HG02852 (cell line): ENCODE results near the gene CEACAM6.

Experiments used
- ATAC-seq: cut with Tn5 transposase; IDR thresholded peaks from one replicate; pipeline ENCODE4 v1.9.1; 2021; ENCODE audit warnings: mild to moderate bottlenecking, moderate library complexity; ENCODE audit not compliant: unreplicated experiment

The CEACAM6 gene

DNA sequence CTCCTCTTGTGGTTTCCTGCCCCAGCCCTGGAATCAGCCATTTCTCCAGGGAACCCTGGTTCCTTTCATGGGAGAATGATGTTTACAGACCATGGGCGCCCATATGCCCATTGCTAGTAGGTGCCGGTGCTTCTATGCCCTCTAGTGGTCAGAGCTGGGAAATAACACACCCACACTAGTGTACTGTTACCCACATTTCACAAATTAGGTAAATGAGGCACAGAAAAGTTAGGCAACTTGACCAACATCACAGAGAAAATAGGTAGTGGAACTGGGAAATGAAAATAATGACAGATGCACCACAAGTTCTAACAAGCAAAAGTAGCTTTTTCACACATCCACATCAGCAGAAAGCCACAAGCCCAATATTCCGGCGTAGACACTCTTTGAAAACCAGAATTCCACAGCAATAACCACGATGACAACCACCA, 39.7 kb downstream of the CEACAM6 start:
- ATAC-seq, result no peak

DNA sequence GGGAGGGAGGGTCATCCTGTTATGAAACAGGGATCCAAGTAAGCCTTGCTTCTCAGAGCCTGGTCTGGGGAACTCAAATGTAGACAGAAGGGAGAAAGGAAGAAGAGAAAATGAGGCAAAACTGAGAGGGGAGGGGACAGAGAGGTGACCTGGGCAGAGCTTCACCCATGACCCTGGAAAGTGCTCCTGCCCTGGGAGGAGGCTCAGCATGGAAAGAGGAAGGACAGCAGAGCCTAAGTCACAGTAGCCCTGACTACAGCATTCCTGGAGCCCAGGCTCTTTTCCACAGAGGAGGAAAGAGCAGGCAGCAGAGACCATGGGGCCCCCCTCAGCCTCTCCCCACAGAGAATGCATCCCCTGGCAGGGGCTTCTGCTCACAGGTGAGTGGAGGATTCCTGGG, 41.0 kb downstream of the CEACAM6 start, which contains the start of gene CEACAM3:
CEACAM3 (plus strand) TSS at position 226 of the 400 bp plus-strand sequence; CDS start at position 317, 91 bp downstream.
- no peak for ATAC-seq

DNA sequence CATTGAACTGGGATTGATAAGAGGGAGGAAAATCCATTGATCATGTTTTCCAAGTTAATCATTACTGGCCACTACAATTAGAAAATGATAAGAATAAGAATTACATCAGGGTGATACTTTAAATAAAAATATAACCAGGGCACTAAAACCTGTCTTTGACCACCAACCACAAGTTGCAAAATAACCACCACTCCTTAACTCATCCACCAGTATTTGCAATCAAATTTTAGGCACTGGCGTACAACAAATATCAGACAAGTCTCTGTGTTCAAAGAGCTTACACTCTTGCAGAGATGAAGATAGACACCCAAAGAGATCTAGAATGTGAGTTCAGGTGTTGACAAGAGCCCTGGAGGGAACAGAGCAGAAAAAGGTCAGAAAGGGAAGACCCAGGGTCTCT, 41.6 kb downstream of the CEACAM6 start:
- ATAC-seq, result no peak

DNA sequence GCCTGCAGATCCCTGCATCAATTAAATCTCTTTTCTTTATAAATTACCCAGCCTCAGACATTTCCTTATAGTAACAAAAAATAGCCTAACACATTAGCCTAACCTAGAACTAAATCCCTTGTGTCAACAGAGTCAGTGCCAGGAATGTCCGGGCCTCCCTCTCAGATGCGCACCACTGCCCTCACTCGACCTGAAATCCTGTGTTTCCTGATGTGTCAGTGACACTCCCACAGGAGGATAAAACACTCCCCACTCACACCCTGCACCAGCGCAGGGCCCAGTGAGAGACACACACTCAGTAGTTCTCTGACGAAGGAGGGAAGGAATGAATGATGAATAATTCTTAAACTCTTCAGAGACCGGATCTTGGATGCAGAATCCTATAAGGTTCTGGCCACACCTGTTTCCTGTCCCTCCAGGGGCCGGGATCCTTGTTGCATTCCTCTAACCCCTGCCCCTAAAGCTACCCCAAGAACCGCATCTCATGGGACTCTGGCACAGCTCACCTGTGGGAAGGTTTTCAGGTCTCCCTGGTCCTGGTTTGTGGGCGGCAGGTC, 44.2 kb downstream of the CEACAM6 start:
- no peak for ATAC-seq

DNA sequence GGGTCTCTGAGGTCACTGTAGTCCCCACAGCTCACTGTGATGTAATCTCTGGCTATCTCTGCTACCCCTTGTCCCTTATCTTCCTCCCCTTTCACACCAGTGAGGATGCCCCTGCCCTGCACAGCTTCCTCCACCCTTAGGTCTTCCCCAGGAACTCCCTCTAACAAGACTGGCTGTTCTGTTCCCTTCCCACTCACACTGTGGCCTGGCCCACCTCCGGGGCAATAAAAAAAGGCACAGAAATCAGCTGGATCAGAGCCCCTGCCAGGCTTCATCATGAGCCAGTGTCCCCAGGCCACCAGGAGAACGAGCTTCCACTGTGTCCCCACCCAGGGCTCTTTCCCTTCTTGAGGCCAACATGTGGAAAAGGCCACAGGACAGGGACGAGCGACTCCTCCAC, 45.7 kb downstream of the CEACAM6 start:
- ATAC-seq, result no peak

GRCh38 chr19:41801792-41802211, 46.5 kb downstream of the CEACAM6 start:
- ATAC-seq, result no peak

GRCh38 chr19:41802770-41803169, 47.4 kb downstream of the CEACAM6 start:
- no peak for ATAC-seq

- no peak for ATAC-seq
These were observed 49.0 kb downstream of the CEACAM6 start for GRCh38 chr19:41804336-41804735.

GRCh38 chr19:41807176-41807575, 51.8 kb downstream of the CEACAM6 start:
- no peak for ATAC-seq

DNA sequence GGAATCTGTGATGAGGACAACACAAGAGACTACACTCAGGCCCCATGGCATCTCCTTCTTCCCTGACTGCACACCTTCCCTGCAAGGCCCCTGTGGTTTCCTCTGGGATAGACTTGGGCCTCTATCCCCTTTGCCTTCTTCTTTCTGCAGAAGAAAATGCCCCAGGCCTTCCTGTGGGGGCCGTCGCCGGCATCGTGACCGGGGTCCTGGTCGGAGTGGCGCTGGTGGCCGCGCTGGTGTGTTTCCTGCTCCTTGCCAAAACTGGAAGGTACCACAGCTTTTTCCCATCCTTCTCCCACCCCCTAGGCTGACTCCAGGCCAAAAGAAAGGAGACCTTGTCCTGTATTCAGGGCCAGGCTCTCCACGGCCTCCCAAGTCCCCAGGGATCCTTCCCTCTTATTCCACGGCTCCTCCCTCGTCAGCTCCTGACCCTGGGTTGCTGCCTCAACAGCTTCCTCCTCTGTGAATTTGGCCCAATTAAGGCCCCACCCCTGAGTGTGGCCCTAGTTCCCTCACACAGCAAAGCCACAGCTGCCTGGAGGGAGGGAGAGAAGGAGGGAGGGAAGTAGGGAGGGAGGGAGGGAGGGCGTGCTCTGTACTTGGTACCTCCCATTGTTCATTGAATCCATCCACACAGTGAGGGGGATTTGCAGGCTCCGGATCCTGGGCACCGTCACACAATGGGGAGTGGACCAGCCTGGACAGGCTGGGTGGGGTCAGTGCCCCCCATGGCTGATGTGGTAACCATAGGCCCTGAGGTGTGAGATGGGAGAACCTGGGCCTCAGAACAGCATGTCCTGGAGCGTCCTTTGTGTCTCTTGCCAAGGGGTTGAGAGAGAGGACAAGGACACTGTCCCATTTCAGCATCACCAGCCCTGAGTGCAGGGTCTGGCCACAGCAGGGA, 53.6 kb downstream of the CEACAM6 start:
- ATAC-seq, result no peak

DNA sequence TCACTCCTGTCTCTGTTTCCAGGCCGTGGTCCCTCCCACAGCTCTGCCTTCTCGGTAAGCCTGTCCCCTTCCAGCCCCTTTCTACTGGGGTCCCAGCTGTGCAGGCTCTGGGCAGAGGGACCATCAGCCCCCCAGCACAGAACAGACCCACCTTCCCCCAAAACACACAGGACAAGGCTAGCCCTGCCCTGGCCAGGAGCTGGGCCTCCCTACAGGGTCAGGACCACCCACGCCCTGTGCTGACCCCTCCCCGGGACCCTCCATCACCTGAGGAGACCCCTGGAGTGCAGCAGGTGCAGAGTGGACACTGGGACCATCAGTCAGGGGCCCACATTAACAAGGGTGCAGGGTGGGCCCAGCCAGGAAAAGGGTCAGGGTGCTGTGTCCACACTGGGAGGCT, 55.0 kb downstream of the CEACAM6 start:
- ATAC-seq, result no peak

GRCh38 chr19:41811036-41811435, 55.7 kb downstream of the CEACAM6 start:
- ATAC-seq, result no peak

DNA sequence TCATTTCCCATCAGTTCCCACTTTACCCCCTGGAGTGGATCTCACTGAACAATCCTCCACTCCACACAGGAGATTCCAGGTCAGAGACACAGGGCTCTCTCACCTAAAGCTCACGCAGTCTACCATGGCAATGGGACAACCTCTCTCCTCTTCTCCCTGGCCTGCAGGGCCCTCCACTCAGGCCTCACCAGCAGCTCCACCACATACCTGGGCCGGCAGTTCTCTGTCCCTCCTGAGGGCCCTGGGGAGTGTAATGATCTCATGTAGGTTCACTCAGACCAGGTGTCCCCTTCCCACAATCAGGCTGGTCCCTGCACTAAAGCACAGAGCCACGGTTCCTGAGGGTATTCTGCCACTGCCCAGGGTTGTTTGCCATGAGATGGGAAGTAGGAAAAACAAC, 56.7 kb downstream of the CEACAM6 start:
- ATAC-seq, result no peak

DNA sequence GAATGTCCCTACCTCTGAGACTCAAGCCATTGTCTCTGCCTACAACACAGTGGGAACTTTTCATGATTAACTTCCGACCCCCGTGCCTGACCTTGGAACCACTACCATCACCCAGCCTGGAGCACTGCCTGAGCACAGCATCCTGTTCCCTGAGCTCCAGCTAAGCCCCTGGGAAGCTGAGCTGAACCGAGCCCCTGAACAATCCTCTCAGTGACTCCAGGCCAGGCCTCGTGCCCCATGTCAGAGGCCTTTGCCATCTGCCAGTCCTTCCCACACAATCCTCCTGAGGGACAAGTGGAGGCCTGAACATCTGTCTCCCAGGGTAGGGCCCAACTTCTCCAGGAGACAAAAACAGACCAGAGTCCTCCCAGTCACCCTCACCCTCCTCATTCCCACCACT, 58.6 kb downstream of the CEACAM6 start:
- ATAC-seq, result no peak

DNA sequence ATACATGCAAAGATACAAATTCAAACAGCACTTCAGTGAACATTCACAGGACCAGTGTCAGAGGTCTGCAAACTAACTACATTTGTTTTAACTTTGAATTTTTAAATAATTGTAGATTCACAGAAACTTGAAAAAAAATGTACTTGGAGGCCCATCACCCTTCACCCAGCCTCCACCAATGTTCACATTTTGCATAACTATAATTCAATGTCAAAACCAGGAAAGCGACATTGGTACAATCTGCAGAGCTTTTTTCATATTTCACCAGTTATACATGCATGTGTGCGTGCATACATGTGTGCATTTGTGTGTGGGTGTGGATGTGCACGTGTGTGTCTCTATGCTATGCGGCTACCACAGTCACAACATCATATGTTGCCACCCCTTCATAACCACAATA, 60.0 kb downstream of the CEACAM6 start:
- ATAC-seq, result no peak

DNA sequence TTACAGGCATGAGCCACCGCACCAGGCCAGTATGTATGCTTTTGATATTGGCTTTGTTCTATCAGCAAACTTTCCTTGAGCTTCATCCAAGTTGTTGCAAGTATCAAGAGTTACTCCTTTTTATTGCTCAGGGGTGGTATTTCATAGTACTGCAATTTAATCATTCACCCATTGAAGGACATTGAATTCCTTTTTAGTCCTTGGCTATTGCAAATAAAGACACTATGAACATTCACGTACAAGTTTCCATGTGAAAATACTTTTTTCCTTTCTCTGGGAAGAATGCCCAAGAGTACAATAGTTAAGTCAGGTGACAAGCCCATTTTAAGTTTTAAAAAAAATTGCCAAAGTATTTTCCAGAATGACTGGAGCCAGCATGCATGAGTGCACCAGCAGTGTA, 61.4 kb downstream of the CEACAM6 start:
- no peak for ATAC-seq

DNA sequence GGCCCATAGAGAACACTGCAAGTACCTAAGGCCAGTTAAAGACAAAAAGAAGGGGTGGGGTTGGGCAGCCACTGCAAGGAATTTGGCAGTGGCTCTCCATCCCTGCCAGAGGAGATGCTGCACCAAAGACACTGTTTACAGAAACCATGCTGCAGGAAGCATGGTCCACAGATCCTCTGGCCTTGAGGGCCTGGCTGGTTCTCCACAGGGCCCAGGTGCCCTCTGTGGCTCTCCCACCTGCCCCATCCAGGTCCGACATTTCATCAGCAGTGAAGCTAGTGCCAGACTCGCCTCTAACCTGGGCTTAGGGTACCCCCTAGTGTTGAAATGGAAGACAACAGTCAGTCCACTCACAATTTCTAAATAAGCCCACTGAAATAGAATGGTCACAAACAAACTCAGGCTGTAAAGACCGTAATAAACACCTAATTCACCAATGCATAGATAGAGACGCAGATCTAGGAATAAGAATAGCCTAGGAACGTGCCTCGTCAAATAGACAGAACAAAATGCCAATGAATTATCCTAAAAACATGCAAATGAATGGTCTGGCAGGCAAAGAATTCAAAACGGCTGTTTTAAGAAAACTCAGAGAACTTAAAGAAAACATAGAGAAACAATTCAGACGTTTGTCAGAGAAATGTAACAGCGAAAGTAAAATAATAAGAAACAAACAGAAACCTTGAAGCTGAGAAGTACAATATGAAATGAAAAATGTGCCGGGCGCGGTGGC, 65.8 kb downstream of the CEACAM6 start:
- no peak for ATAC-seq
